HG03139 (cell line): ENCODE measurements around the gene AOAH.
"Not testable (repeated sequence)": the region's sequence is repeated elsewhere in the genome, so short reads cannot be mapped to it uniquely, and the experiment has no call there.

ENCODE experiments used
- ATAC-seq: cut with Tn5 transposase; IDR thresholded peaks from one replicate; pipeline ENCODE4 v1.9.1; 2021; ENCODE audit not compliant: unreplicated experiment

AOAH gene

DNA sequence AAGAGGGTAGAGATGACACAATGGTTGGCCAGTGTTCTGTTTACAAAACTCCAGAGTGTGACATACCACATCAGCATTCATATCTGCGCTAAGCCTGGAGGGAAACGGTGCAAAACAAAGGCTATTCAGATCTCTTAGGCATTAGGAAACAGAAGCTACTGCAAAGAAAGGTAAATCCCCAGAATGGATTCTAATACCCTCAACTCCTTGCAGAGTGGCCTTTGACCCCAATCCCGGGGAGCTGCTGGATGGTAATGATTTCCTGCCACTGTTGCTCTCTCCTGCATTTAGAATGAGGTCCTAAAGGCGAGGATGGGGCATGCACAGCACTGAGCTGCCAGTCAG lies 65.2 kb downstream of the AOAH start:
- ATAC-seq, result no peak

DNA sequence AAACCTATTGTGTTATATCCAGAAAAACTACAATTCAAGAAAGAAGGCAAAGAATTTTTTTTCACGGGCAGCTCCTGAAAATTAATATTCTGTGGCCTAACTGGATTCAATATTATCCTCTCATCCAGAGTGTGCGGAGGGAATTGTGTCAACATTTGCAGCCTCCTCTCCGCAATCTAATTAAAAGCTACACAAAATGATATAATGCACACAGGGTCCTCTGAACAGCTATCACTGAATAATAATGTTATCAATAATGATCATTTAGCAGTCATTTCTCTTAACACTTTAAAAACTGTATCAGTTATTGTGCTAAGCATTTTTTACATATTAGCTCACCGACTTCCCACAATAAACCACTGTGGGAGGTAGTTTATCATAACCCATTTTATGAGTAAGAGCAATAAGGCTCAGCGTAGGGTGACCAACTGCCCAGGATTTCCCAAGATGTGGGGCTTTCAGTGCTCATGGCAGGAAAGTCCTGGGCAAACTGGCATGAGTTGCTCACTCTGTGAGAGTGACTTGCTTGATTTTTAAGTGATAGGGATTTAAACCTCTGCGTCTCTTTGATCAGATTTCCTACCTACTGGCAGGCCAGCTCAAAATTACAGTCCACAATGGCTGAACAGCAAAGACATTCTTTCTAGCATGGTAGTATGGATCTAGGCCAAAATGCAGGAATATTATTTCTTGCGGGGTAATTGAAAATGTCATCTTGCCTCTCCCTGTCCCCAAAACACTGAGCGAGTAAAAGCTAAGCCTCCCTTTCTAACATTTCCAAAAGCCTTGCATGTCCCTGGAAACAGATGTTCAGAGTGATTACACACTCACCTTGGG lies 65.7 kb downstream of the AOAH start:
- no peak for ATAC-seq

- ATAC-seq, result no peak
These were observed 67.1 kb downstream of the AOAH start for GRCh38 chr7:36657036-36657660.

GRCh38 chr7:36654436-36654835 lies 69.9 kb downstream of the AOAH start:
- no peak for ATAC-seq

- no peak for ATAC-seq
These were observed 70.5 kb downstream of the AOAH start for GRCh38 chr7:36653663-36654355.

DNA sequence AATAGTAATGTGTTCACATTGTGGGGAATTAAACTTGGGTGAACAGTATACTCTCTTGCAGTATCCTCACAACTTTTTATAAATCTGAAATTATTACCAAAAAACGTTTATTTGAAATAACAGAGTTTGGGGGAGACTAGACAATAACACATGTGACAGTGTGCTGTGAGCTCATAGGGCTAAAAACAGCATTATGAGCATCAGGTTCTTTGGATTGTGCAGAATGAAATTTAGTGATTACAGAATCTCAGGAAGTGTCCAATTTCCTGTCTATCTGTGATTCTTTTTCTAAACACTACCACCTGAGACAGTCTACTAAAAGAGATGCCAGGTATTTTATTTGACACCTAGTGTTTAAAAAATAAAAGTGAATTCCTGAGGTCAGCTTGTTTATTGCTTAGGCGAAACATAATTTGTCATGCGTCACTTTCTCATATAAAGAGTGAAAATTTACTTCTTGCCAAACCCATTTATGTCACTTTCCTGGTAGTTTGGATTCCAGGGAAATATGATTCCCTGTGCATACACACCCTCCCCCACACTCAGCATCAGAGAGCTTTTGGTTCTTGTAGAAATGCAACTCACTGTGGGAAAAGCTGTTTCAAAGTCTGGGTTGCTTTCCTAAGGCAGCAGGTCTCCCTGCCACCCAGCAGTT lies 71.2 kb downstream of the AOAH start:
- ATAC-seq, result no peak

- ATAC-seq, result no peak
These were observed 71.9 kb downstream of the AOAH start for GRCh38 chr7:36652431-36652830.

DNA sequence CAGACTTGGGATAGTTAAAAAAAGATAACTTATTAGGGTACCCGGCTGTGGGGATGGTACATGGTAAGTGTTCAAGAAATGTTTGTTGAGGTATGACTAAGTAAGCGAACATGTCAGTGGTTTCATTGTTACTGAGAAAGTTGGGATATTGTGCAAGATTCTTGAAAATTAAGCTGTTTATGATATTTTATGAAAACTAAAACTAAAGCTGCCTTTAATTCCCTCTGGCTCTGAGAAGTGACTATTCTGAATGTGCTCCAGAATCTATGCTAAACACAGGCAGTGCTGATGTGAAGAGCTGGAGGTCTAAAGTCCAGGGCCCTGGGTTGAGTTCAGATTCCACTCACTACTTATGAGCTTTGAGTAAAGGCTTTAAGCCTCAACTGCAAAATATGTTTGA lies 72.9 kb downstream of the AOAH start:
- ATAC-seq, result no peak

GRCh38 chr7:36650766-36651312 lies 73.5 kb downstream of the AOAH start:
- ATAC-seq, result no peak

DNA sequence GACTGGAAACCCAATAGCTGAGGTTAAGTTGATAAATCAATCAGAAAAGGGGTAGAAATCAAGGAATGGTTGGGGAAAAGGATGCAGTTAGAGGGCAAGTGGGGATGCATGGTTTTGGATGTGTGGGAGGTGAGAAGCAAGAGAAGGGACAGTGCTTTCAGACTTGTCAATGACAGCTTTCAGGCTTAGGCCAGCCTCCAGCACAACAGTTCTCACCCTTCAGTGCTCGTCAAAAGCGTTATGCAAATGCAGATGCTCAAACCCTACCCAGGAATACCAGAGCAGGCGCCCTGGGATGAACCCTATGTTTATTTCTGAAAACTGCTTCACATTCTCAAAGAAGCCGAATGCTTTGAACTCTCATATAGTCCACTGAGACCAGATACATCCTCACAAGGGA lies 74.0 kb downstream of the AOAH start:
- no peak for ATAC-seq

GRCh38 chr7:36649319-36649718 lies 75.0 kb downstream of the AOAH start:
- ATAC-seq, result not testable (repeated sequence)

- no peak for ATAC-seq
These were observed 75.9 kb downstream of the AOAH start for GRCh38 chr7:36648441-36648840.

- ATAC-seq, result no peak
These were observed 79.5 kb downstream of the AOAH start for GRCh38 chr7:36644625-36645422.

GRCh38 chr7:36642414-36642813 lies 81.9 kb downstream of the AOAH start:
- no peak for ATAC-seq

- ATAC-seq, result no peak
These were observed 82.3 kb downstream of the AOAH start for GRCh38 chr7:36642010-36642409.

DNA sequence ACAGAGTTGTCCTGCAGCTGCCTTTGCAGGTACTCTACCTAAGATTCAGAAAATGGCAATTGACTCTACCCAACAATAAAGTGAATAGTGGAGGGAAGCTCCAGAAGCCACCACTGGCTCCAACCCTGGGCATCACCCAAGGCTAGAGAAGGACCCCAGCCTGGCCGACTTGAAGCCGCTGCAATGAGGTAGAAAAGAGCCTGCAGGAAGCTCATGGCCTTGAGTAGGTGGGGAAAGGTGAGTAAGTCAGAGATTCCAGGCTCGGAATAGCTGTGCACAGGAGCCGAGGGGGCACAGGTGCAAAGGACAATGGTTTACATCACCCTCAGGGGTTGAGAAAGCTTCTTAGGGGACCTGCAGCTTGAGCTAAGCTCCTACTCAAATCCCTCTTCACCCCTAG lies 83.6 kb downstream of the AOAH start:
- no peak for ATAC-seq

DNA sequence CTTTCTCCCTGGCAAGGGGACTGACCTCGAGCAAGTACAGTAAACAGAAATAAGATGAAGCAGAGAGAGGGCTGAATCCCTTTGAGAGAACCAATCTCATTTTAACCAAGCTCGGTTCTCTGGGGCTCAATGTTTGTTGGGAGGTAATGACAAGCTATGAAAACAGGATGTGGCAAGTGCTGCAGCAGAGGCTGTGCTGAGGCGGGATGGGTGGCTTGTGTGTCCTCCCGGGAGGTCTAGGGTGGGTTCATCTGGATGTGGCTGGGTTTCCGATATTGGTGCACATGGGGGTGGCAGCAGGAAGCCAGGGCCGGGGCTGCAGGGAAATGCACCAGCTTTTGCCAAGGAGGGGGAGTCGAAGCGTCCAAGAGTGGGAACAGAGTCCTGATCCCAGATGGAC lies 84.5 kb downstream of the AOAH start:
- no peak for ATAC-seq

DNA sequence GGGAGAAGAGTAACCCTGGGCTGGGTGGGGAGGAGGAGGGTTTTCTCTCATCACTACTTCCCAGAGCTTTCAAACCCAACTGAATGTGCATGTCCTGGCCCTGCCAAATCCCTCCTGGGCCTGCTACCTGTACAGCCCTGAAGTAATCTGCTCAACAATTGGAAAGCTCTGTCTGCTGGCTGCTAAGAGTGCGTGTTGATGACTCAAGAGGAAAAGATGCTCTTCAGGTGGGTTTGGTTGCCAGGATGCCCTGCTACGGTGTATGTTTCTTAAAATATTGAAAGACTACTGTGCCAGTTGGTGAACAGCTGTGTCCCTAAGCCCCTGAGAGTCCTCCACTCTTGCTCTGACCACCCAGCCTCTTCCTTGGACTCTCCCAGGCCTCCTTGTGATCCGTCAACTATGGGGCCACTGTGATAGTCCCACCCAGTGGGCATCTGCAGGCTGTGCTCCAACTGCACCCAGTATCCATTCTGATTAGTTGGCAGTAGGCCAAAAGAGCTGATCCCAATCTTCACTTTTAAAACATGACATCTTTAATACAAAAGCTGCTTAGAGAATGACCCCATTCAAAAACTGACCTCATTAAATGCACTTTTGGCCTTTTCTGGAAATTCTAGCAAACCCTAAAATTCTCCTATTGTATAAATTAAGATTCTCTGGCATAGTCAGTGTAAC lies 85.6 kb downstream of the AOAH start:
- no peak for ATAC-seq

- no peak for ATAC-seq
These were observed 86.2 kb downstream of the AOAH start for GRCh38 chr7:36638140-36638539.

DNA sequence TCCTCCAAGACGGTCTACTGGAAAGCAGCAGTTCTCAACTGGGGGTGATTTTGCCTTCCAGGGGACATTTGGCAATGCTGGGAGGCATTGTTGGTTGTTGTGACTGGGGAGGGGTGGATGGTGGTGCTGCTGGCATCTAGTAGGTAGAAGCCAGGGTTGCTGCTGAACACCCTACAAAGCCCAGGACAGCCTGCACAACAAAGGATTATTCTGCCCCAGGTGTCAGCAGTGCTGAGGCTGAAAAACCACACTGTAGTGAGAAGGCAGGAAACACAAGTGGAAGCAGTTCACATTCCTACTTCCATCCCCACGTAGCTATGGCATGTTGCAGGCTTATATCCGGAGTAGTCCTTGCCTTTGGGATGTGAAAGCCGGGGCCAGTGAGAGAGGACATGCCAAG lies 86.9 kb downstream of the AOAH start:
- ATAC-seq, result no peak
